NCI-H2227 (cell line): ENCODE measurements around the gene ABCC11.
A peak's percentile ranks its signal among the peaks of the same experiment; 100 is the strongest.

Experiments used
- DNase-seq: peaks from one replicate; lab custom pipeline; 2025; ENCODE audit not compliant: unreplicated experiment; lab: John Stamatoyannopoulos, UW

ABCC11 gene

GRCh38 chr16:48133455-48134211 is 113.7 kb downstream of the ABCC11 start:
- no peak for DNase-seq

- no peak for DNase-seq
These were observed 114.6 kb downstream of the ABCC11 start for GRCh38 chr16:48132696-48133095.

DNA sequence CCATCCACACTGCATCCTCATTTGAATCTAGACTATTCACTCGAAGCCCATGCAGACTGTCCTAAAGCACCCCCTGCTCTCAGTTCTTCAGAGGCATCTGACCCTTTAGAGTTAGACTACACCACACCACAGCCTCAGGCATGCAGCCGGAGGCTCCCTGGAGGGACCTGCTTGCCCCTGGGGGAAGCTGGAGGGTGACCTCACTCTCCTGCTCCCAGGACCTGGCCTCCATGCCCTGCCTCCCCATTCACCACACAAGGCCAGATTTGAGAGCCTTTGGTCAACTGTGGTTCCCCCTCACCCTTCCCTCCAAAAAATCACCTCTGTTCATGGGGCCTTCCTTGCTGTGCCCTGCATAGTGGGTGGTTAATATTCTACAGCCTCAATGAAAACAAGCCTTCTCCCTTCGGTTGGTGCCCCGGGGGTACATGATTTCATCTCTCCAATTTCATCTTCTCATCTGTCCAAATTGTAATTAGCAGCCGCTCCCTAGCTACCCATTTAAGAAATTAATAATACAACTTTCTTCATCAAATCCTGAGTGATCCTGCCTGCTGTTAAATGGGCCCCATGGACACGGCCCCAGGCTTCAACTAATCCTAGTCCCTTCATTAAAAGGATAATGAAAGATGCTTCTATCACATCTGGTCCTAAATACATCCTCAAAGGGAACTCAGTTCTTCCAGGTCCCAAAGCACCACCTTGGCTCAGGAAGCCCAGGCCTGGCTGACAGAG is 116.0 kb downstream of the ABCC11 start:
- no peak for DNase-seq

GRCh38 chr16:48129926-48130325 is 117.4 kb downstream of the ABCC11 start:
- no peak for DNase-seq

DNA sequence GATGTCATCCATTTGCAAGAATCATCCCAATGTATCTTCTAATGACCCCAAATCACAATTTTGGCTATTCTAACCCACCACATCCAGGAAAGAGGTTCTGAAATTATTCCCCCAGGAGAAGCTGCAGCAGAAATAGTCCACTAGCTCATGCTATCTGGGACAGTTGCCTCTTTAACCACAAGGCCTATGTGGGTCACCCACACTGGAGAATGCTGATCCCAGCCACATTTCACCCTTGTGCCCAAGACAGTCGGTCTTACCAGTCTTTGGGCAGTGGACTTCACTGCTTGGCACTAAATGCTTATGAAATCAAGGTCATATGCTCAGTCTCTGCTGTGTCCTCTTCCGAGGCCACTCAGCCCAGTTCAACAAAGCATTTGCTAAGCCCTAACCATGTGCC is 118.6 kb downstream of the ABCC11 start:
- no peak for DNase-seq

DNA sequence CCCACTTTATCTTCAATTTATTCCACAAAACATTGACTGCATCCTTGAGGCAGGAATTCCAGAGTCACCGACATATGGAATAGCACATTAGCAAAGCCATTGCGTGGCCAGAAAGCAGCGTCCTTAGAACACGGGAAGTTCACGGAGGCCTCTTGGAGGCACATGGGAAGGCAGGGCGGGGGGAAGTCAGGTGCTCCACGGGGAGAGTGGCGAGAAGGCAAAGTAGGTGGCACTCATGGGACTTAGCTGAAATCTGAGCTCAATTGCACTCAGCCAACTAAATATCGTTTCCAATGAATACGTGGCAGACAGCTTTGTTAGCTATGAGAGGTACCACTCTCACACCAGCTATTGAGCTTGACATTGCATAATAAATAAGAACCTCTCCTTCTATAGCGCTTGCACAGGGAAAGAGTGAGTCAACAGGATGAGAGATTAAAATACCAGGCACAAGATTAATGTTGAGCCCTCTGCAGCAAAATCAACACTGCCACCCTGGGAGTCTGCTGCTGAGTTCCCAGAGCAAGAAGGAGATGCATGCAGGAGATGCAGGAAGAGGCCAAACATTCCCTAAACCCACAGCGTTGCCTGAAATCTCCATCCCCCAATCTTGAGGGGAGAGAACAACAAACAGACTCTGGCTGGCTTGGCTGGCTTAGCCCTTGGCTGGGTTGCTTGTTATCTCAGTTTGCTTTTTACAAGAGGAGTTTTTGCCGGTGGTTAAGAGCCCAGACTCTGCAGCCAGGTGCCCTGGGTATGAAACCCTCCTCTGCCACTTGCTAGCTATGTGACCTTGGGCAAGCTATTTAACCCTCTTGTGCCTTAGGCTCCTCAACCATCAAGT is 120.3 kb downstream of the ABCC11 start:
- DNase-seq: peak; percentile 14

- DNase-seq: no peak
These were observed 121.5 kb downstream of the ABCC11 start for GRCh38 chr16:48125888-48126287.

- DNase-seq: no peak
These were observed 123.1 kb downstream of the ABCC11 start for GRCh38 chr16:48124266-48124665.

DNA sequence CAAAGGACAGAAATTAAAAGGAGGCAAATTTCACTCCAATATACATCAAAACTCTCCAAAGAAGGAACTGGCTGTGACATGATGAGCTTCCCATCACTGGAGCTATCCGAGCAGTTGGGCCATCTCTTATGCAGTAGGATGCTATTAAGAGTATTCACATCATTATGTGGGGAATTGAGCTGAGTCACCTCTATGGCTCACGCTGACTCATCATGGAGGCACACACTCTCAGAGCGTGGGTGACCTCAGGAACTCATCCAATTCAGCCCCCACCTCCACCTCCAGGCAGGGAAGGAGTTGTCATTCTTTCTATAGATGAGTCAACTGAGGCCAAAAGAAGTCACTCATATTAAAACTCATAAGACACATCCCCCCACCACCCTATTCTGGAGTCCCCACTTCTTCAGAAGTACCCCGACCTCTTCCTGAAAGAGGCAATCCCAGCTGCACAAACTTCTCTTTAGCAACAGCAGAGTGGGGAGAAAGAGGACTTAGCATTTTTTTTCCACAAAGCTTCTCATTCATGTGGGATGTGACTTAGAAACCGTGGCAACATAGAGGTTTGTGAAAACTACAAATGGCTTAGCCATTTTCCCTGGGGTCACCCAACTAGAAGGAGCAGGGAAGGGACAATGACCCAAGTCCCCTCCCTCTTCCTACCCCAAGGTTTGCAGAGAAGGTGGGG is 124.1 kb downstream of the ABCC11 start:
- DNase-seq: no peak

DNA sequence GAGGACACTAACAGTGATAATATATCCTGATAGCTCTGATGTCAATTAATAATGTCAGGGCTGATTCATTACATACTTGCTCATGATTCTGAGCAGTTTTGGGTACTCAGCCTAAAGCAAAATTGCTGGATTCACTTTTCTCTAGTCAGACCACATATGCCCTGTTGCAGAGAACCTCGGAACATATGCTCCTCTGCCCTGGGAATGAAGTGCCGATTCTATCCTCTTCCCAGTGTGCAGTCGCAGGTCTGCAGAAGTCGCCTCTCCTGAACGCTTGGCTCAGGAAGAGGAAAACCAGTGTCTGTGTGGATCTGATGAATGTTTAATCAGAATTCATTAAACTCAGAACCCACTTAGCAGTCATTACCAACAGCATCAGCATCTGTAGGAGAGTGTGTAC is 126.1 kb downstream of the ABCC11 start:
- DNase-seq: no peak

GRCh38 chr16:48118841-48119240 is 128.5 kb downstream of the ABCC11 start:
- DNase-seq: no peak

GRCh38 chr16:48117217-48118105 is 129.9 kb downstream of the ABCC11 start:
- DNase-seq: peak; percentile 16
